PC-3 (cell line): ENCODE data around the gene SHISA2. TPM values are rescaled to one million over a fixed set of nuclear protein-coding genes. Genes with fewer than 3 reads are reported as not detected.

Source experiments
- ATAC-seq: fragments of 200-7000 bp; cut with Tn5 transposase; 2 replicates; pipeline ENCODE4 v1.9.1; 2020; ENCODE audit warnings: mild to moderate bottlenecking, moderate library complexity
- BruUV-seq: library from RNA; stranded (reverse); fragments of 400-500 nt; replicated peaks from 2 replicates; lab custom pipeline; 2021; lab: Mats Ljungman, UMichigan
- CTCF ChIA-PET: fragments of 300-600 bp; sonication (Branson Sonifier 250); formaldehyde crosslinking; loops from one replicate; lab custom pipeline; 2022; ENCODE audit warnings: antibody characterized with exemption; lab: Charles Lee
- POLR2A ChIA-PET: fragments of 300-600 bp; sonication (Branson Sonifier 250); formaldehyde crosslinking; loops from one replicate; lab custom pipeline; 2022; ENCODE audit warnings: antibody characterized with exemption; ENCODE audit not compliant: unreplicated experiment; lab: Charles Lee
- DNase-seq: peaks from one replicate; pipeline ENCODE4 v3.0.0-alpha.2; 2015
- H2AFZ ChIP-seq: fragments of 300-600 bp; sonication (generic); 2 replicates; pipeline ENCODE4 v1.6.0; 2016; ENCODE audit warnings: antibody characterized with exemption, low read length
- H3F3A ChIP-seq: fragments of 300-600 bp; sonication (generic); one replicate; pipeline ENCODE4 v1.6.0; 2017; ENCODE audit warnings: antibody characterized with exemption, low read length, control low read depth, mild to moderate bottlenecking; ENCODE audit not compliant: unreplicated experiment
- H3K27ac ChIP-seq: fragments of 300-600 bp; sonication (generic); 2 replicates; pipeline ENCODE4 v1.5.1; 2016; ENCODE audit warnings: mild to moderate bottlenecking, low read length
- H3K27me3 ChIP-seq: fragments of 300-600 bp; sonication (generic); 2 replicates; pipeline ENCODE4 v1.6.1; 2016; ENCODE audit warnings: low read length, mixed read lengths
- H3K36me3 ChIP-seq: fragments of 300-600 bp; sonication (generic); 2 replicates; pipeline ENCODE4 v1.6.1; 2016; ENCODE audit warnings: low read depth, mixed run types, low read length, mixed read lengths
- H3K4me1 ChIP-seq: fragments of 300-600 bp; sonication (generic); 2 replicates; pipeline ENCODE4 v1.5.1; 2016; ENCODE audit warnings: low read length; ENCODE audit not compliant: insufficient read depth
- H3K4me2 ChIP-seq: fragments of 300-600 bp; sonication (generic); 2 replicates; pipeline ENCODE4 v1.6.0; 2016; ENCODE audit warnings: low read length
- H3K4me3 ChIP-seq: fragments of 300-600 bp; sonication (generic); 2 replicates; pipeline ENCODE4 v1.5.1; 2016; ENCODE audit warnings: mild to moderate bottlenecking, low read length, mixed read lengths
- H3K79me2 ChIP-seq: fragments of 300-600 bp; sonication (generic); 2 replicates; pipeline ENCODE4 v1.6.1; 2017; ENCODE audit warnings: low read length, mixed read lengths
- H3K9ac ChIP-seq: fragments of 300-600 bp; sonication (generic); 2 replicates; pipeline ENCODE4 v1.6.0; 2016; ENCODE audit warnings: mild to moderate bottlenecking, low read length
- H3K9me2 ChIP-seq: fragments of 300-600 bp; sonication (generic); replicated peaks from 2 replicates; pipeline ENCODE4 v1.6.1; 2016; ENCODE audit warnings: mixed run types, low read length, mixed read lengths
- H3K9me3 ChIP-seq: fragments of 300-600 bp; sonication (generic); 2 replicates; pipeline ENCODE4 v1.6.1; 2016; ENCODE audit warnings: low read length, mixed read lengths
- H4K20me1 ChIP-seq: fragments of 300-600 bp; sonication (generic); 2 replicates; pipeline ENCODE4 v1.6.1; 2016; ENCODE audit warnings: low read length, mixed read lengths
- CTCF ChIP-seq: fragments of 300-600 bp; sonication (generic); conservative IDR thresholded peaks from 2 replicates; pipeline ENCODE4 v1.5.1; 2017; ENCODE audit warnings: antibody characterized with exemption, low read depth, mild to moderate bottlenecking, low read length
- EZH2 ChIP-seq: fragments of 300-600 bp; sonication (generic); IDR thresholded peaks from one replicate; pipeline ENCODE4 v1.6.1; 2017; ENCODE audit warnings: antibody characterized with exemption, mild to moderate bottlenecking, low read length; ENCODE audit not compliant: unreplicated experiment
- EZH2phosphoT487 ChIP-seq: fragments of 300-600 bp; sonication (generic); IDR thresholded peaks from 2 replicates; pipeline ENCODE4 v1.6.1; 2018; ENCODE audit warnings: mild to moderate bottlenecking, antibody characterized with exemption, low read length, borderline replicate concordance
- intact Hi-C: fragments of 100-400 bp; cut with micrococcal nuclease; formaldehyde crosslinking; loops from 2 replicates; pipeline ENCODE4 v1.9.0; 2023
- total RNA-seq: library from RNA; depleted of rRNA; stranded (reverse); fragments of >200 nt; gene quantifications from 2 replicates; pipeline ENCODE4 v1.2.3, GENCODE V29; 2014

Gene SHISA2
- total RNA-seq, 1 experiment from 2014 or later, result 7.8 TPM

DNA sequence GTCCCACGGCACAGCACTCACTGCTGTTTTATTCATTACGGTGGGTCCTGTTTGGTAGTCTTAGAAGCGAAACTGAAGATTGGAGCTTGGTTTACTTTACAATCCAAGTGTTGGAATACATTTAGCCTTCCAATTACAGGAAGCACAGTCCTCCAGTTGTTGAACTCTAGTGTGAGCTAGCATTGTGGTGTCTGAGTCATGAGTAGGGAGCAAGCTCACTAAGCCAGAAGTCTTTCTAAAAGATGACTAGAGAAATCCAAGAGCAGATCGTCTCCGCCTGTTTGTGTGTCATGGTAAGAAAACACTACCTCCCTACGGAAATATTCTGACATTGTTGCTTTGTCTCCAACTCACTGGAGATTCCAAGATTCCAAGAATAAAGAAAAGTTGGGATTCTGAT is 10.1 kb upstream of the SHISA2 start:
- POLR2A ChIA-PET, result interaction anchor here (0.7 kb wide), 1 partner anchor 240 kb away, joined by 4 read pairs; no protein-coding TSS in a partner anchor
- intact Hi-C loops, result loop anchor here (1.0 to 10.0 kb wide), 7 partner anchors 40 to 488 kb away; no protein-coding TSS in a partner anchor
- H3K4me3 ChIP-seq, result no peak overlapping the region

GRCh38 chr13:26061256-26061655 is 9.4 kb upstream of the SHISA2 start:
- Histone ChIP-seq H3K79me2 (no peaks in the 10 kb centered on the region), H3K27me3 (no peaks in the 10 kb centered on the region), H3K4me2 (no peak overlapping the region; the same call in 1 of the 2 replicates), H3K4me1 (peaks cover 22% of the 10 kb centered on the region), H4K20me1 (no peaks in the 10 kb centered on the region), H3K9ac (no peak overlapping the region), H3F3A (no peaks in the 10 kb centered on the region), H3K27ac (peak overlapping the region; percentile 61), H3K36me3 (no peaks in the 10 kb centered on the region), H3K9me3 (no peaks in the 10 kb centered on the region), H3K4me3 (no peak overlapping the region), H3K9me2 (no peaks in the 10 kb centered on the region), H2AFZ (no peak overlapping the region)
- no TSS peak for BruUV-seq
- ChIA-PET POLR2A (no interaction called here), CTCF (interaction anchor here (0.6 to 1.3 kb wide), 2 partner anchors 160 to 231 kb away, joined by 3 to 10 read pairs; no protein-coding TSS in a partner anchor)
- intact Hi-C loops, result loop anchor here (10.0 kb wide), 1 partner anchor 286 kb away; no protein-coding TSS in a partner anchor
- ATAC-seq (no peak), DNase-seq (no peak)
- no peak for TF ChIP-seq EZH2
- TF ChIP-seq CTCF, result no peak
- TF ChIP-seq EZH2phosphoT487, result no peak

More for the DNA sequence above, 10.1 kb upstream of the SHISA2 start:
- H3K9ac ChIP-seq, result no peak overlapping the region
- peak; percentile 98 for ATAC-seq
- no peaks in the 10 kb centered on the region for H3K79me2 ChIP-seq
- no TSS peak for BruUV-seq
- peak overlapping the region; percentile 61 for H3K27ac ChIP-seq
- no peaks in the 10 kb centered on the region for H3K9me3 ChIP-seq
- no peaks in the 10 kb centered on the region for H4K20me1 ChIP-seq
- CTCF ChIA-PET, result interaction anchor here (0.6 to 1.3 kb wide), 9 partner anchors 10 to 487 kb away, joined by 3 to 10 read pairs (median 6); partner anchors contain the start of gene SHISA2
- no peaks in the 10 kb centered on the region for H3K36me3 ChIP-seq
- no peaks in the 10 kb centered on the region for H3F3A ChIP-seq
- no peaks in the 10 kb centered on the region for H3K9me2 ChIP-seq
- H3K27me3 ChIP-seq, result no peaks in the 10 kb centered on the region
- peak overlapping the region; percentile 54 for H3K4me2 ChIP-seq
- 0 out of 2 replicates have a peak overlapping the region, but pooled peaks have one; percentile 15 for H2AFZ ChIP-seq
- peak; percentile 90 for DNase-seq
- peaks cover 22% of the 10 kb centered on the region for H3K4me1 ChIP-seq
- TF ChIP-seq CTCF, result peak; percentile 39
- no peak for TF ChIP-seq EZH2phosphoT487

- Histone ChIP-seq H3K9ac (no peak overlapping the region), H4K20me1 (no peaks in the 10 kb centered on the region), H3K4me3 (no peak overlapping the region), H3K4me1 (peaks cover 22% of the 10 kb centered on the region), H3K27me3 (no peaks in the 10 kb centered on the region), H3K9me2 (no peaks in the 10 kb centered on the region), H3K36me3 (no peaks in the 10 kb centered on the region), H3K79me2 (no peaks in the 10 kb centered on the region), H3K4me2 (no peak overlapping the region), H2AFZ (no peak overlapping the region), H3K27ac (no peak overlapping the region), H3F3A (no peaks in the 10 kb centered on the region), H3K9me3 (no peaks in the 10 kb centered on the region)
- DNase-seq (no peak), ATAC-seq (no peak)
- intact Hi-C loops, result loop anchor here (10.0 kb wide), 1 partner anchor 286 kb away; no protein-coding TSS in a partner anchor
- CTCF ChIA-PET, result no interaction called here
- no peak for TF ChIP-seq EZH2phosphoT487
- TF ChIP-seq EZH2, result no peak
- no peak for TF ChIP-seq CTCF
- no TSS peak for BruUV-seq
- POLR2A ChIA-PET, result no interaction called here
These were observed 8.5 kb upstream of the SHISA2 start for GRCh38 chr13:26060357-26060756.
